ENCODE measurements around the gene IL36A.

- TF ChIP-seq CTCF (IDR thresholded peaks at IDR 0.05) (no peak), SIN3A (IDR thresholded peaks at IDR 0.05; ENCODE audit: borderline replicate concordance, insufficient read depth, low read depth, low read length) (no peak), POLR2AphosphoS5 (IDR thresholded peaks at IDR 0.05; ENCODE audit: low read depth, low read length) (no peak), REST (IDR thresholded peaks at IDR 0.05; ENCODE audit: insufficient read depth in 1 of 2, low read depth in 2 of 2, low read length in 1 of 2) (no peak)
These were observed 8.8 kb downstream of the IL36A start for GRCh38 chr2:113014067-113014466.

Measured in Panc1 (cell line).